Ishikawa (cell line): ENCODE measurements around the gene SLC8A1.

Experiments used
- CEBPB ChIP-seq: IDR thresholded peaks from 2 replicates; pipeline ENCODE4 v1.6.1; 2012
- CREB1 ChIP-seq: IDR thresholded peaks from 2 replicates; pipeline ENCODE4 v1.6.1; 2012; ENCODE audit warnings: low read depth
- EGR1 ChIP-seq: IDR thresholded peaks from 2 replicates; pipeline ENCODE4 v1.6.1; 2012
- EP300 ChIP-seq: IDR thresholded peaks from 2 replicates; pipeline ENCODE4 v1.6.1; 2012; ENCODE audit warnings: borderline replicate concordance
- FOXM1 ChIP-seq: IDR thresholded peaks from 2 replicates; pipeline ENCODE4 v1.6.1; 2012; ENCODE audit warnings: low read depth, borderline replicate concordance
- MAX ChIP-seq: IDR thresholded peaks from 2 replicates; pipeline ENCODE4 v1.6.1; 2012
- NFIC ChIP-seq: IDR thresholded peaks from 2 replicates; pipeline ENCODE4 v1.6.1; 2012
- RAD21 ChIP-seq: IDR thresholded peaks from 2 replicates; pipeline ENCODE4 v1.6.1; 2012; ENCODE audit warnings: low read depth
- TAF1 ChIP-seq: IDR thresholded peaks from 2 replicates; pipeline ENCODE4 v1.6.1; 2012; ENCODE audit warnings: low read depth, mild to moderate bottlenecking
- TCF12 ChIP-seq: IDR thresholded peaks from 2 replicates; pipeline ENCODE4 v1.6.1; 2012; ENCODE audit warnings: low read depth
- TEAD4 ChIP-seq: IDR thresholded peaks from 2 replicates; pipeline ENCODE4 v1.6.1; 2012
- YY1 ChIP-seq: IDR thresholded peaks from 2 replicates; pipeline ENCODE4 v1.6.1; 2012; ENCODE audit warnings: low read depth
- ZBTB7A ChIP-seq: IDR thresholded peaks from 2 replicates; pipeline ENCODE4 v1.6.1; 2012; ENCODE audit warnings: low read depth
- TF ChIP-seq, protein P1 (sequence below): IDR thresholded peaks from 2 replicates; pipeline ENCODE4 v1.6.1; 2012; ENCODE audit warnings: low read depth, mild to moderate bottlenecking
- TF ChIP-seq, protein P2 (sequence below): IDR thresholded peaks from 2 replicates; pipeline ENCODE4 v1.6.1; 2012

SLC8A1 gene

DNA sequence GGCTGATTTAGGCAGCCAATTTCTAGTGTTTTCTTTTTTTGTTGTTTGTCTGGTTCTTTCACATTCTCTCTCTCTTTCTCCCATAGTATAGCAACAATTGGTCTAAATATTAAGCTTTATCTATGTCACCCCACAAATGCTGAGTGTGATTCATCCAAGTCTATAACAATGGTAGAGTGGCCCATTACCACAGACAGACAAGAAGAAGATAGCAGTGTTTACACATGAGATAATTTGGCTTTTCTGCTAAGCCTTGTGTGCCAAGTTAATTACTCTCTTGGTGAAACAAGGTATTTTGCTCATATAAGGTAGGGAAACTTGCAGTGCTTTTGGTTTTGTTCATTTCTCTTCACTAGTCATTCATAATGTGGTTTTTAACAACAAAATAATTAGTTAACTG, 166.5 kb downstream of the SLC8A1 start:
- TF ChIP-seq TEAD4 (no peak), NFIC (no peak), MAX (no peak), YY1 (no peak), CEBPB (no peak), EP300 (no peak)
- TF ChIP-seq, protein P1, sequence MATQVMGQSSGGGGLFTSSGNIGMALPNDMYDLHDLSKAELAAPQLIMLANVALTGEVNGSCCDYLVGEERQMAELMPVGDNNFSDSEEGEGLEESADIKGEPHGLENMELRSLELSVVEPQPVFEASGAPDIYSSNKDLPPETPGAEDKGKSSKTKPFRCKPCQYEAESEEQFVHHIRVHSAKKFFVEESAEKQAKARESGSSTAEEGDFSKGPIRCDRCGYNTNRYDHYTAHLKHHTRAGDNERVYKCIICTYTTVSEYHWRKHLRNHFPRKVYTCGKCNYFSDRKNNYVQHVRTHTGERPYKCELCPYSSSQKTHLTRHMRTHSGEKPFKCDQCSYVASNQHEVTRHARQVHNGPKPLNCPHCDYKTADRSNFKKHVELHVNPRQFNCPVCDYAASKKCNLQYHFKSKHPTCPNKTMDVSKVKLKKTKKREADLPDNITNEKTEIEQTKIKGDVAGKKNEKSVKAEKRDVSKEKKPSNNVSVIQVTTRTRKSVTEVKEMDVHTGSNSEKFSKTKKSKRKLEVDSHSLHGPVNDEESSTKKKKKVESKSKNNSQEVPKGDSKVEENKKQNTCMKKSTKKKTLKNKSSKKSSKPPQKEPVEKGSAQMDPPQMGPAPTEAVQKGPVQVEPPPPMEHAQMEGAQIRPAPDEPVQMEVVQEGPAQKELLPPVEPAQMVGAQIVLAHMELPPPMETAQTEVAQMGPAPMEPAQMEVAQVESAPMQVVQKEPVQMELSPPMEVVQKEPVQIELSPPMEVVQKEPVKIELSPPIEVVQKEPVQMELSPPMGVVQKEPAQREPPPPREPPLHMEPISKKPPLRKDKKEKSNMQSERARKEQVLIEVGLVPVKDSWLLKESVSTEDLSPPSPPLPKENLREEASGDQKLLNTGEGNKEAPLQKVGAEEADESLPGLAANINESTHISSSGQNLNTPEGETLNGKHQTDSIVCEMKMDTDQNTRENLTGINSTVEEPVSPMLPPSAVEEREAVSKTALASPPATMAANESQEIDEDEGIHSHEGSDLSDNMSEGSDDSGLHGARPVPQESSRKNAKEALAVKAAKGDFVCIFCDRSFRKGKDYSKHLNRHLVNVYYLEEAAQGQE, result no peak

DNA sequence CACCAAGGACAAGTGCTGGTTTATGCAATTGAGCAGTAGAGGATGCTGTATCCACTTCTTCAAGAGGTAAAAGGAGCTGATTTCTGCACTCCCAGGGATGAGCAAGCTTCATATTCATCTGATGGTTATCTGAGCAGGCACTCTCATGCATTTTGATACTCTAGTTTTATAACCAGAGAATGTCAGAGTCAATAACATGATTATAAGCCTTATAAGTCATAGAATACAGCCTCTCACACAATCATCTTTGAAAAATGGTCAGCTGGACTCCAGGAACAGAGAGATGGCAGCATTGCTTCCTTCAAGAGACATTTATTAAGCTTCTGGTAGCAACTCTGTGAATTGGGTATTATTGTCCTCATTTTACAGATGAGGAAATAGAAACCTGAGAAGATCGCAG, 167.1 kb downstream of the SLC8A1 start:
- TF ChIP-seq NFIC (no peak), MAX (no peak), TCF12 (no peak), YY1 (no peak), TAF1 (no peak), TEAD4 (no peak), EGR1 (no peak), CREB1 (no peak), FOXM1 (no peak), ZBTB7A (no peak), EP300 (no peak), RAD21 (no peak)
- TF ChIP-seq, protein P2, sequence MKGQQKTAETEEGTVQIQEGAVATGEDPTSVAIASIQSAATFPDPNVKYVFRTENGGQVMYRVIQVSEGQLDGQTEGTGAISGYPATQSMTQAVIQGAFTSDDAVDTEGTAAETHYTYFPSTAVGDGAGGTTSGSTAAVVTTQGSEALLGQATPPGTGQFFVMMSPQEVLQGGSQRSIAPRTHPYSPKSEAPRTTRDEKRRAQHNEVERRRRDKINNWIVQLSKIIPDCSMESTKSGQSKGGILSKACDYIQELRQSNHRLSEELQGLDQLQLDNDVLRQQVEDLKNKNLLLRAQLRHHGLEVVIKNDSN, result no peak

GRCh38 chr2:40283111-40283909, 168.6 kb downstream of the SLC8A1 start:
- TF ChIP-seq TEAD4, result no peak
- TF ChIP-seq, protein P2, result no peak
- TF ChIP-seq TAF1, result no peak
- TF ChIP-seq EP300, result no peak
- TF ChIP-seq NFIC, result no peak
- TF ChIP-seq FOXM1, result no peak
- TF ChIP-seq CREB1, result no peak
- no peak for TF ChIP-seq TCF12
- TF ChIP-seq ZBTB7A, result no peak
- no peak for TF ChIP-seq CEBPB
- TF ChIP-seq YY1, result no peak

- TF ChIP-seq, protein P2, result no peak
- no peak for TF ChIP-seq EGR1
- TF ChIP-seq ZBTB7A, result no peak
- TF ChIP-seq YY1, result no peak
- TF ChIP-seq CEBPB, result no peak
- TF ChIP-seq FOXM1, result no peak
- no peak for TF ChIP-seq TEAD4
- no peak for TF ChIP-seq RAD21
- TF ChIP-seq TCF12, result no peak
- TF ChIP-seq, protein P1, result no peak
- no peak for TF ChIP-seq CREB1
- TF ChIP-seq MAX, result no peak
- no peak for TF ChIP-seq TAF1
- TF ChIP-seq EP300, result no peak
- TF ChIP-seq NFIC, result no peak
These were observed 169.5 kb downstream of the SLC8A1 start for GRCh38 chr2:40282428-40282827.

DNA sequence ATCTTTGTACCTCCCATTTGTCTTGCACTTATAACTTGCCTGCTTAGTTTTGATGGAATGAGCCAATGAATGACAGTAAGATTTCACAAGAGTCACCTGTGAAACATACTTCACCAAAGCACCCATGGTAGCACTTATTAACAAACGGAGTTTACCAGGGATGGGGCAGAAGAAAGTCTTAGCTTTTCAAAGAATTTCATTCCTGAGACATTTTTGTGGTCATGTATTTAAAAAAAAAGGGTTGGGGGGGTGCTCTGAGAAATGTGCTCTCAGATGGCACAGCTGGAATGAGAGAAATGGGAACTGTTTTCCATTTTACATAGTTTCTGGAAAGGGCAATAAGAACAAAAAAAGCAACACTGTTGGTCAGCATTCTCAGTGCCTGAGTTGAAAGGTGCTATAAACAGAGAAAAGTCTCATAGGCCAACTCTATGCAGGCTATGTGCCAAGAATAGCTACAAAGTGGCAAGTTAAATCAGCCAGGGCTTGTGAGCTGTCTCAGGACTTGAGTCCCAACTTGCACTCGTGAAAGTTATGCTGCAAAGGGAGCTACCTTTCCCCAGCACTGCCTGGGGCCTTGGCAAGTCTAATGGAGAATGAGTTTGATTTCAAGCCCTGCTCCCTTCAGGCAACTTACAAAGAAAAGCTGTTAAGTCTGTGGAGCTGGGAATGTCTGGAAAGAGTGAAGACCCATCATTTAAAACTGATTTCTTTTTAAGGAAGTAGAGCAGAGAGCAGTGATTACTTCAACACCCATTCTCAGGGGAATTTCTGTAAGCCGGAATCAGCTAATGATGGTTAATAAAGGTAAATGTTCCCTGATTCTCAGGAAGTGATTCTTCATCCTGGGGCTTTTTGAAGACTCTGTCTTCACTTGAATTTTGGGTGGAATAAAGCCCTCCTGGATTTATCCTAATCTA, 170.6 kb downstream of the SLC8A1 start:
- TF ChIP-seq MAX (no peak), TEAD4 (no peak), RAD21 (no peak), ZBTB7A (no peak), TAF1 (no peak), YY1 (no peak), TCF12 (no peak), NFIC (no peak), FOXM1 (no peak), CEBPB (no peak), EP300 (no peak)
- TF ChIP-seq, protein P2, result no peak
